GM19328 (cell line): ENCODE measurements around the gene CAPN11.
"Not testable (repeated sequence)": the region's sequence is repeated elsewhere in the genome, so short reads cannot be mapped to it uniquely, and the experiment has no call there.

ENCODE experiments used
- ATAC-seq: cut with Tn5 transposase; IDR thresholded peaks from one replicate; pipeline ENCODE4 v1.9.1; 2021; ENCODE audit warnings: mild to moderate bottlenecking, moderate library complexity; ENCODE audit not compliant: unreplicated experiment

Gene CAPN11

DNA sequence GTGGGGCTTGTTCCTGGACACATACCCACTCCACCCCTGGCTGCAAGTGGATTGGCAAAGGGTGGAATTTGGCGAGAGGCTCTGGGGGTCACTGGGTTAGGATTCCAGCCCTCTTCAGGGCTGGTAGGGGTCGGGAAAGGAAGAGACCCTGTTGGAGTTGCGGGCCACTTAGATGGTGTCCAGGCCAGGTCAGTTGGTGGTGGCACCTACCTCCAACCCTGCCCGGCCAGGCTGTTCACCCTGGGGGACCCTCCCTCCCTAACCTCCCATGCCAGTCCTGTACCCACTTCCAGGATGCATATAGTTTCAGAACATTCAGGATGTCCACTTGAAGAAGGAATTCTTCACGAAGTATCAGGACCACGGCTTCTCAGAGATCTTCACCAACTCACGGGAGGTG is 21.0 kb downstream of the CAPN11 start:
- ATAC-seq, result no peak

DNA sequence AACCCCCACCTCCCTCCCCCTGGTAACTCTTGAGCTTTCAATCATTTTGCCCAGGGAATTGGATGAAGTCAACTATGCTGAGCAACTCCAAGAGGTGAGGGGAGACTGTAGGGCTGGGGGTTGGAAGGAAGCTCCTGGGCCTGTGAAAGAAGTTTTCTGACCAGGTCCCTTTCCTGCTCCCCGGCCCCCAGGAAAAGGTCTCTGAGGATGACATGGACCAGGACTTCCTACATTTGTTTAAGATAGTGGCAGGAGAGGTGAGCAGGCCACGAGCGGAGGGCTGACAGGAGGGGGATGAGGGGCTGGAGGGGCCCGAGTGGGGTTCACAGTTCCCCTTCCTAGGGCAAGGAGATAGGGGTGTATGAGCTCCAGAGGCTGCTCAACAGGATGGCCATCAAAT is 21.8 kb downstream of the CAPN11 start:
- no peak for ATAC-seq

DNA sequence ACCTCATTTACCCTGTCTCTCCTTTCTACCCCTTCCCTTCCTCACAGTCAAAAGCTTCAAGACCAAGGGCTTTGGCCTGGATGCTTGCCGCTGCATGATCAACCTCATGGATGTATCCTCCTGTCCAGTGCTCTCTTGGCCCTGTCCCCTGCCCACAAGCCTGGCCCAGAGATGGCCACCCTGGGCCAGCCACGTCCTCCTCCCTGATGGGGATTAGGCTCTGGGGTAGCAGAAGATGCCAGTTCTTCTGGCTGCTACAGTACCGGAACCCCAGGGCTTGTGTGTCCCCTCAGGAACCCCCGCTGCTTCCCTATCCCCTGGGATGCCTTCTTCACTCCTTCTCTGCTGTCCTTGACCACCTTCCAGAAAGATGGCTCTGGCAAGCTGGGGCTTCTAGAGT is 22.3 kb downstream of the CAPN11 start:
- no peak for ATAC-seq

DNA sequence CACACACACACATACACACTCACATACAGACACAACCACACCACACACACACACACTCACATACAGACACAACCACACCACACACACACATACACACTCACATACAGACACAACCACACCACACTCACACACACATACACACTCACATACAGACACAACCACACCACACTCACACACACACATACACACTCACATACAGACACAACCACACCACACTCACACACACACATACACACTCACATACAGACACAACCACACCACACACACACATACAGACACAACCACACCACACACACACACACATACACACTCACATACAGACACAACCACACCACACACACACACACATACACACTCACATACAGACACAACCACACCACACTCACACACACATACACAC is 23.2 kb downstream of the CAPN11 start:
- not testable (repeated sequence) for ATAC-seq

DNA sequence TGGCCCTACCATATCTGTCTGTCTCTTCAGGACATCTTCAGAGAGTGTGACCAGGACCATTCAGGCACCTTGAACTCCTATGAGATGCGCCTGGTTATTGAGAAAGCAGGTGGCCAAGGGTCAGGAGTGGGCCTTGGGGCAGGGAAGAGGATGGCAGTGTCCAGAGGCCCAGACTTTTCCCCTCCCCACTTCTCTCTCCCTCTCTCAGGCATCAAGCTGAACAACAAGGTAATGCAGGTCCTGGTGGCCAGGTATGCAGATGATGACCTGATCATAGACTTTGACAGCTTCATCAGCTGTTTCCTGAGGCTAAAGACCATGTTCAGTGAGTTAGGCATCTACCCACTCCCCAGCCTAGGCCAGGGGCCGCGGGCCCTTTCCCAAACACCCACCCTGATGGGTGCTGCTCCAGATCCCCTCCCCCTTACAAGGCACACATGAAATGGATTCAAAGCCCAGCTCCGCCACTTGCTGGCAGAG is 24.3 kb downstream of the CAPN11 start:
- ATAC-seq, result no peak

DNA sequence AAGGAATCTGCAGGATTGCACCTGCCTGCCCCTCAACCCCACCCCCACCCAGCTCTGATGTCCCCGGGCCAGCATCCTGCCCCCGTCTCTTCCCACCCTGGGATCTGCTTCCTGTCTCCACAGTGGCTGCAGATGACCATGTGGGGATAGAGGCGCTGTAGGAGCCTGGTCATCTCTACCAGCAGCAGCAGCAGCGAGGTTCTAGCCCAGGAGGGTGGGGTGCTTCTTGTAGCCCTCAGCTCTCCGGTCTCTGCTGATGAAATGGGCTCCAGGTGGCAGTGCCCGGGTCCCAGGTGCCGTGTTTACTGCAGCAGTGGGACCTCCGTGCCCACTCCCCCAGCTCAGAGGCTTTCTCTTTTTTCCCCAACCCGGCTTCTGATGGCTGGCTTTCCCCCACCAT is 25.2 kb downstream of the CAPN11 start:
- ATAC-seq, result no peak

DNA sequence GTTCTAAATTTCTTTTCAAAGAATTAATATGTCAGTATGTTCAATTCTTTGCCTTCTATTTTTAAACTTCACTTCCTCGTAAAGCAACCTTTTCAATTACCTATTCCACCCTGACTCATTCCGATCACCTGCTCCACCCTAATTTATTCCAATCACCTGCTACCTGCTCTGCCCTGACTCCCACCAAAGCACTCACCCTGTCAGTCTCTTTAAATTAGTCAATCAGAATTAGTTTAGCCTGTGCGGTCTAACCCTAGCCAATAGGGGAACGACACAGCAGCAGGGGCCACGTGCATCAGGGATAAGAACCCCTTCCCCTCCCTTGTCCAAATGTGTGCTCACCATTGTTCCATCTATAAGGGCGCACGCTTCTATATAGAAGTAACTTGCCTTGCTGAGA is 26.7 kb downstream of the CAPN11 start:
- ATAC-seq, result not testable (repeated sequence)

DNA sequence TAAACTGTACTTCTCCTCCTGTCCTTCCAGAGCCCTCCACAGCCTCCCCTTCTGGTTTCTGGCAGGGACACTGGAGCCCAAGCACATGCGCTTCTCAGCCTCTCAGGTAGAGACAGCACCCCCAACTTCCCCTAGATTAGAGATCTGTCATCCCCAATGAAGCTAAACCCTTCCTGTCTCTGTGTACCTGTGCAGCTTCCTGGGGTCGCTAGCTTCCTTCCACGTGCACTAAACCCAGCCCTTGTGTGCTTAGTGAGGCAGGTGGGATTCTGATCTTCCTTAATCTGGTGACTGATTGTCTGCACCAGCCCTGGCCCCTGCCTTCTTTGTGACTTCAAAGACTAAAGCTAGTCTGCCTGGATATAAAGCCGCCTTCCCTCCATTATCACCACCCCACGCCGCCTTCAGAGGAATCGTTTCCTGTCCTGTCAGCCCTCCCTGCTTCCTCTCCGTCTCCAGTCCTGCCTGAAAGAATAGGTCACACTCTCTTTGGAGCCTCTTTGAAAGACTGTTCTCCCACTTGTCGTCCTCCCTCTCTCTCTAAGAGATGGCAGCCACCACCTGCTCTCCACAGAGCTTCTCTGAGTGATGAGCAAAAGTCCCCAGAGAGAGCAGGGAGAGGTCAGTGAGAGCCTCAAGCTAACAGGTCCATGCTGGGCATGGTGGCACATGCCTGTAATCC is 27.5 kb downstream of the CAPN11 start:
- ATAC-seq, result no peak

DNA sequence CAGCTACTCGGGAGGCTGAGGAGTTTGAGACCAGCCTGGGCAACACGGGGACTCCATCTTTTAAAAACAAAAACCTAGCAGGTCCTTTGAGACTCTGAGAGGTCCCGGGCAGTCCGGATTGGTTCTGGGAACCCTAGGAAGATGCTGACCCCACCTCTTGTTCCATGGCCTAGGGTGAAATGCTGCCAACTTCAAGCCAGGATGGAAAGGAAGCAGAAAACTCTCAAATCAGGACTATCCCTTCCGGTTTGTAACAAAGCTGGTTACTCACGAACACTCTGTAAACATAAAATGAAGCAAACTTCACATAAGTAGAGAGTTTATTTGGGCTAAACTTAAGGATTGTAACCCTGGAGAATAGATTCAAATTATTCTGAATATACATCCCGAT is 28.0 kb downstream of the CAPN11 start:
- no peak for ATAC-seq

DNA sequence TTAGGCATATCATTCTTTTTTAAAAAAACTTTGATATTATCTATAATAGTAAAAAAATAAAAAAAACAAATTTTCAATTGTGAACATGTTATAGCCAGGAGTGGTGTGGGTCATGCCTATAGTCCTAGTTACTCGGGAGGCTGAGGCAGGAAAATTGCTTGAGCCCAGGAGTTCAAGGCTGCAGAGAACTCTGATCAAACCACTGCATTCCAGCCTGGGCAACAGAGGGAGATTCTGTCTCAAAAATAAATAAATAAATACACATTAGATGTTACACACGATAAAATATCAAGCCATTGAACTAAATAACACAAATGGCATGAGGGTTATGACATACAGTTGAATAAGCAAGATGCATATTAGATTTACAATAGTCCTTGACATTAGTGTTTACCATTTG is 30.2 kb downstream of the CAPN11 start:
- ATAC-seq, result no peak

DNA sequence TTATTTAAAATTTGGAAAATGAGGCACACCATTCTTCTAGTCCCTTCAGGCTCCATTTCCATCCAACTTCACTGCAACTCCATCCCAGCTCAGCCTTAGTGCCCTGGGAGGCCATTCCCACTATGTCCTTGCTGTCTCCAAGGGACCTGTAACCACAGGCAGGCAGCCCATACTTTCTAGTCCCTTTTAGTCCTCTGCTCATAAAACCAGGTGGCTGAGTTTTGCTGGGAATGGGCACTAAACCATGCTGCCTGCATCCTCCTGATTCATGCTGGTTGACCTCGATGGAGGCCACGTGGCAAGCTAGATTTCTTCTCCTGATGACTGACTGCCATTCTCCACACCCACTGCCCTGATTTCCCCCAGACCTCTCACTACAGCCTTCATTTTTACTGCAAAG is 30.6 kb downstream of the CAPN11 start:
- no peak for ATAC-seq

DNA sequence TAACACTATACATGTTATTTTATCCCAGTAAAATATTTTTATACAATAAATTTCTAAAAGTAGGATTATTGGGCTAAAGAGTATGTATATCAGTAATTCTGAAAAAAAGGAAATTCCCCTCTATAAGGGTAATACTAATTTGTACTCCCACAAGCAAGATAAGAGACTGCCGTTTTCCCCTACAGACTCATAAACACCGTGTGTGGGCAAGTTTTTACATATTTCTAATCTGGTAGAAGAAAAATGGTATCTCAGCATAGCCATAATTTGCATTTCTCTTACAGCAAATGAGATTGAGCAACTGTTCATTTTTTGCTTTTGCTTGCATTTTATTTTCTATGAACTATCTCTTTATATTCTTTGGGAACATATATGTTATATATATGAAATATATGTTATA is 32.1 kb downstream of the CAPN11 start:
- no peak for ATAC-seq

DNA sequence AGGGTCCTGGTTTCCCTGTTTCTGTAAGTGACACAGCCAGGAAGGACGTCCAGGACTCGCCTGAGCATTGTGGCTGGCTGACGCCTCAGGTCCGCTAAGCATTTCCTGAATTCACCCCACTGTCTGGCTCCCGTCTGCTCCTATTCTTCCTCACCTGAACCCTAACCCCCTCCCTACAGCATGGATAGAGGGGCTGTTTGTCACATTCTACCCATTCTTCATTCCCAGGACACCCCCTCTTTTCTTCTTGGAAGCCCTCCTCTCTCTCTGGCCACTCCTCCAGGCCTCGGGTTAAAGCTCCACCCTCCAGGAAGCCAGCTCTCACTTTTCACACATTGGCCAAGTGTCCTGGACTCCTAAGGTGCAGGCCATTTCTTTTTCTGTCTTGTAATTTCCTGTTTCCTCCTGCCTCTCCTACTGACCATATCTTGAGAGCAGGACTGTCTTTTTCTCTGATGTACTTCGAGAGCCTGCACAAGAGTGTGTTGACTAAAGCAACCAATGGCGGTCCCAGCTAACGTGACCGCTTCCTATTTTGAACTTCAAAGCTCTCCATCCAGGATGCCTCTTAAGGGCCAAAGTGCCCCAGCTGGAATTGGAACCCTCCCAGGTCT is 33.9 kb downstream of the CAPN11 start:
- no peak for ATAC-seq

DNA sequence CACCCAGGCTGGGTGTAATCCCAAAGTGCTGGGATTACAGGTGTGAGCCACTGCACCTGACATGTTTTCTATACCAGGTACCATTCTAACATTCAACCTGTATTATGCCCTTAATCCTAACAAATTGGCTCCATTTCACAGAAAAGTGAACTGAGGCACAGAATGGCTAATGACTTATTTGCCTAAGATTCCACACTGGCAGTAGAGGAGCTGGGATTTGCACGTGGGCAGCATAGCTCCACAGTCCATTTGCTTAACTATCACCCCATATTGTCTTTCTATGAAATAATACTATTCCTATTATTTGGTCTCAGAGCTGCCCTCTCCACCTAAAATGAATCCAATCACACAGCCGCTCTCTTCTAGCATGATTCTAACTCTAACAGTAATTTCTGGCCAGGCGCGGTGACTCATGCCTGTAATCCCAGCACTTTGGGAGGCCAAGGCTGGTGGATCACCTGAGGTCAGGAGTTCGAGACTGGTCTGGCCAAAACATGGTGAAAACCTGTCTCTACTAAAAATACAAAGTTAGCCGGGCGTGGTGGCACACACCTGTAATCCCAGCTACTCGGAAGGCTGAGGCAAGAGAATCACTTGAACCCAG is 34.8 kb downstream of the CAPN11 start:
- no peak for ATAC-seq

DNA sequence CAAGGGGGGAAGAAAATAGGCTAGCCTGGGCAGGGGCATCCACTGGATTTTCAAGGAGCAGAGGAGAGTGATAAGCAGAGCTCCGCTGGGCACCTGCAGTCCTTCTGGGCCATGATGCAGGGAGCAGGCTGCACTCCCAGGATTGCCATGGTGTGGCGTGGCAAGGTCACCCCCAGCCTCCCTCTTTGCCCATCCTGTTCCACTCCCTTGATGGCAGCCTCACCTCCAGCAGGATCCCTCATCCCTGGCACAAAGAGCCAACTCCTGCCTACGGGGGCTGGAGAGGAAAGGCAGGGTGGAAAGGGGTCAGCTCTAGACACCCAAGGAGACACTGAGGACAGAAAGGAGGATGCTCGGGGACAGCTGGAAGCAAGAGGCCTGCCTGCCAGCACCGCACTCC is 35.7 kb downstream of the CAPN11 start:
- ATAC-seq, result no peak

DNA sequence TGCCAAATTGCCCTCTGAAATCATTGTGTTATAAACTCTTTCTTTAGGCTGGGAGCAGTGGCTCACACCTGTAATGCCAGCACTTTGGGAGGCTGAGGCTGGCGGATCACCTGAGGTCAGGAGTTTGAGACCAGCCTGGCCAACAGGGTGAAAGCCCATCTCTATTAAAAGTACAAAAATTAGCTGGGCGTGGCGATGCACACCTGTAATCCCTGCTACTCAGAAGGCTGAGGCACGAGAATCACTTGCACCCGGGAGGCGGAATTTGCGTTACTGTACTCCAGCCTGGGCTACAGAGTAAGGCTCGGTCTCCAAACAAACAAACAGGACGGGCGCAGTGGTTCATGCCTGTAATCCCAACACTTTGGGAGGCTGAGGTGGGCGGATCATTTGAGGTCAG is 37.7 kb downstream of the CAPN11 start:
- not testable (repeated sequence) for ATAC-seq

DNA sequence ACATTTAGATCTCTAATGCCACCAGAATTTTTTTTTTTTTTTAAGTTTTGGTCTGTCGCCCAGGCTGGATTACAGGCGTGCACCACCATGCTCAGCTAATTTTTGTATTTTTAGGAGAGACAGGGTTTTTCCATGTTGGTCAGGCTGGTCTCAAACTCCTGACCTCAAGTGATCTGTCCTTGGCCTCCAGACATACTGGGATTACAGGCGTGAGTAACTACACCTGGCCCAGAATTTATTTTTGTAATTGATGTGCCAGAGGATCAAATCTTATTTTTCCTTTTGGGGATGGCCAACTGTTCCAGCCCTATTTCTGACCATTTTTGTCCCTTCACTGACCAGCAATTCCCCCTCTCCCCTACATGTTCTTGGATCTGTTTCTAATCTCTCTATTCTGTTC is 40.1 kb downstream of the CAPN11 start:
- ATAC-seq, result no peak

DNA sequence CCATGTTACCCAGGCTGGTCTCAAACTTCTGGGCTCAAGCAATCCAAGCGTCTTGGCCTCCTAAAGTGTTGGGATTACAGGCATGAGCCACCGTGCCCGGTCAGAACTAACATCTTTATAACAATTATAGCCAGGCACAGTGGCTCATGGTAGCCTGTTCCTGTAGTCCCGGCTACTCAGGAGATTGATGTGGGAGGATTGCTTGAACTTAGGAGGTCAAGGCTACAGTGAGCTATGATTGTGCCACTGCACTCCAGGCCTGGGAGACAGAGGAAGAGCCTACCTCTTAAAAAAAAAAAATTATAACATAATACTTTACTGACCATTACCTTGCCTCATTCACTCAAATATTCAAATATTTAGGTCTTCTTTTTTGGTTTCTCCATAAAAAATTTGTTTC is 41.3 kb downstream of the CAPN11 start:
- no peak for ATAC-seq

DNA sequence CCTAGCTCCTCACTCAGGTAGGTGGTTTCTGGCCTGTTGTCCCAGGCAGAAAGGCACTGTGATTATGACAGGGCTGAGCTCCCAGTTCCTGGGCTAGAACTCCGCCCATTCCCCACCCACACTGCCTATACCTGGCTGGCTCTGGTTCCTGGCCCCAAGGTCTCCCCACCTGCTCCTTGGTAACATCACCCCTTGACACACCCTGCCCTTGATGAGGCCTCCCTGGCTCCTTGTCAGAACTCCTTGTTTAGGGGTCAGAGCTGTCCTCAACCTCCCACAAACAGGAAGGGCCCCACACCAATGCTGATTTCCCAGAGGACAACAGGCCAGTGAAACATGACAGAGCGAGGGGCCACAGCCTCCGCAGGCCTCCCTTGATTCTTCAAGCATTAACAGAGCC is 42.6 kb downstream of the CAPN11 start:
- no peak for ATAC-seq

DNA sequence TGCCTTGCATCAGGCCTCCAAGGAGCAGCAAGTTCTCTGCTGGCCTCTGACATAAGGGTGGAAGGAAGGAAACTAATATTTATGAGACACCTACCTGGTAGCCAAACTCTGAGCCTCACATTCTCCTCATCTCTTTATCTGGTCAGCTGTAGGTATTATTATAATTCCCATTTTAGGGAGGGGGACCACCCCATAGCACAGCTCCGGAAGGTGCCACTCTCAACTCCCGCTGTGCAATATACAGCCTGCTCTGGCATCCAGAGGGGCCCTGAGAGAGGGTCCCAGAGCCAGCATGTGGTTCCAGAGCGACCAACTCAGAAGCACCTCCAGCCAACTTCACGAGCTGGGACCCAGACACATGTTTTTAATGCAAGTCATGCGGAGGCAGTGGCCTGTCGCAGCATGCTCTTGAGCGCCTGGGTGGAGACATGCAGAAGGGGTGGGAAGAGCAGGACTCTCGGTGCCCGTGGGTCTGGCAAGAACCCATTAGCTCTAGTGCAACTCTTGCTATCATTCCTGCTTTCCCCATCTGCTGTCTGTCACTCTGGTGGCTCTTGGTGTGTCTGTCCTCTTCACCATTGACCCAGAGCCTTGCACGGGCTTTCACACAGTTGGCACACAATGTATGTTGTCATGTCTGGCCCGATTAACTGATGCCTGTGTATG is 43.2 kb downstream of the CAPN11 start:
- no peak for ATAC-seq

DNA sequence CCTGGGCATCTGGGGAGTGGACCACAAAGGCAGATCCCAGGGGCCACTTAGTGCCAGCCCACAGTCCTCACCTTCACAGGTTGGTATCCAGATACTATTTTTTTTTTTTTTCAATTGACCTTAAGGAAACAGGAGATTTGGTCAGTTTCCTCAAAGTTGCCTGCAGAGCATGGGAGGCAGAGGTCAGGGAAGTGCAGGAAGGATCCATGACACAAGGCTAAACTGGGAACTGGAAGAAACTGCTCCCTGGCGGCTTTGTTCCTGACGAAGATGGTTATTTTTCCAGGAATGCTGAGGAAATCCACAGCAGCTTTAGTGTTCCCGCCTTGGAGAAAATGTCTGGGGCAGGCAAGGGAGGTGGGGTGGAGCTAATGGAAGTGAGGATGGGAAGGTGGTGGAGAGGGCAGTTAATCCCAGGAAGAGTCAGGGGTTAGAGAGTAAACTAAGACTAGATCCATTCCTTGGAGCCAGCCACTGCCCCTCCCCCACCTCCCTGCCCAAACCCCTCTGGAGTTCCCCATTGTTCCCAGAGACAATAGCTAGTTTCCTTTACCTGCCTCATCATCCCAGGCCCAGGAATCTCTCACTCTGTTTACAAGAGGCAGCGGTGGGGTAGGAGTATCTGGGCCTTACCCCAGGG is 43.8 kb downstream of the CAPN11 start:
- no peak for ATAC-seq
